ENCODE data around the gene THRB.

- no peak for TF ChIP-seq CTCF (IDR thresholded peaks at IDR 0.05; ENCODE audit: low read length)
- TF ChIP-seq EZH2 (IDR thresholded peaks at IDR 0.05; ENCODE audit: borderline replicate concordance, low read length): no peak
Measured at GRCh38 chr3:24447836-24448235, 46.8 kb downstream of the THRB start.
